GM23248 (cell line): ENCODE measurements around the gene DEFB131A. TPM values are rescaled to one million over a fixed set of nuclear protein-coding genes. Genes with fewer than 3 reads are reported as not detected.
"Not testable (repeated sequence)": the region's sequence is repeated elsewhere in the genome, so short reads cannot be mapped to it uniquely, and the experiment has no call there.

ENCODE experiments used
- DNase-seq: peaks from one replicate; pipeline ENCODE4 v3.0.0-alpha.2; 2015
- H2AFZ ChIP-seq: fragments of 200-600 bp; sonication (generic); 2 replicates; pipeline ENCODE4 v1.6.1; 2016; ENCODE audit warnings: antibody characterized with exemption
- H3F3A ChIP-seq: fragments of 200-600 bp; sonication (generic); 2 replicates; pipeline ENCODE4 v1.6.1; 2016; ENCODE audit warnings: mild to moderate bottlenecking, antibody characterized with exemption, mixed run types; ENCODE audit not compliant: insufficient read depth
- H3K27ac ChIP-seq: fragments of 200-600 bp; sonication (generic); 2 replicates; pipeline ENCODE4 v1.5.1; 2016; ENCODE audit warnings: mild to moderate bottlenecking
- H3K27me3 ChIP-seq: fragments of 200-600 bp; sonication (generic); replicated peaks from 2 replicates; pipeline ENCODE4 v1.6.1; 2016; ENCODE audit warnings: mild to moderate bottlenecking; ENCODE audit not compliant: insufficient read depth
- H3K36me3 ChIP-seq: fragments of 200-600 bp; sonication (generic); 2 replicates; pipeline ENCODE4 v1.6.1; 2016; ENCODE audit warnings: low read depth, mild to moderate bottlenecking
- H3K4me1 ChIP-seq: fragments of 200-600 bp; sonication (generic); 2 replicates; pipeline ENCODE4 v1.6.1; 2016; ENCODE audit warnings: mild to moderate bottlenecking; ENCODE audit not compliant: insufficient read depth
- H3K4me2 ChIP-seq: fragments of 200-600 bp; sonication (generic); one replicate; pipeline ENCODE4 v1.6.1; 2016; ENCODE audit warnings: mild to moderate bottlenecking; ENCODE audit not compliant: unreplicated experiment
- H3K4me3 ChIP-seq: fragments of 200-600 bp; sonication (generic); 2 replicates; pipeline ENCODE4 v1.5.1; 2016; ENCODE audit warnings: mild to moderate bottlenecking
- H3K79me2 ChIP-seq: fragments of 200-600 bp; sonication (generic); 2 replicates; pipeline ENCODE4 v1.6.1; 2016; ENCODE audit warnings: mild to moderate bottlenecking; ENCODE audit not compliant: insufficient read depth
- H3K9ac ChIP-seq: fragments of 200-600 bp; sonication (generic); 2 replicates; pipeline ENCODE4 v1.6.1; 2016; ENCODE audit warnings: mild to moderate bottlenecking
- H3K9me2 ChIP-seq: fragments of 200-600 bp; sonication (generic); 2 replicates; pipeline ENCODE4 v1.6.1; 2016; ENCODE audit warnings: mixed run types, mild to moderate bottlenecking, moderate library complexity; ENCODE audit not compliant: insufficient read depth
- H3K9me3 ChIP-seq: fragments of 200-600 bp; sonication (generic); one replicate; pipeline ENCODE4 v1.6.1; 2017; ENCODE audit warnings: low read depth
- H4K20me1 ChIP-seq: fragments of 200-600 bp; sonication (generic); 2 replicates; pipeline ENCODE4 v1.6.0; 2016; ENCODE audit not compliant: insufficient read depth
- EZH2 ChIP-seq: fragments of 200-600 bp; sonication (generic); IDR thresholded peaks from 2 replicates; pipeline ENCODE4 v1.6.1; 2018; ENCODE audit warnings: antibody characterized with exemption, mild to moderate bottlenecking; ENCODE audit not compliant: insufficient read depth, poor library complexity, severe bottlenecking
- EZH2phosphoT487 ChIP-seq: fragments of 200-600 bp; sonication (generic); IDR thresholded peaks from 2 replicates; pipeline ENCODE4 v1.6.1; 2018; ENCODE audit warnings: antibody characterized with exemption, moderate library complexity, mild to moderate bottlenecking, low read depth; ENCODE audit not compliant: insufficient read depth
- WGBS, 2 experiments: methylation state at CpG; one replicate each; pipeline ENCODE4 v1.1.6; 2015 to 2017; ENCODE audit warnings: low lambda C conversion rate in 2 of 2, low coverage in 1 of 2; ENCODE audit errors: missing lambda C conversion rate in 2 of 2; 5-methylcytosine and 5-hydroxymethylcytosine counted together
- in situ Hi-C: fragments of 300-500 bp; cut with MboI; formaldehyde crosslinking; loops from 2 replicates; pipeline ENCODE4 v1.15.0; 2020
- polyA plus RNA-seq: library from polyadenylated mRNA; unstranded; fragments of >200 nt; fragmentation: Nextera tagmentation; extraction: Ambion mirVana; gene quantifications from 2 replicates; pipeline ENCODE4 v1.2.1, GENCODE V29; 2016
- total RNA-seq: library from RNA; depleted of rRNA; stranded (reverse); fragments of >200 nt; shearing (Covaris generic); gene quantifications from 2 replicates; pipeline ENCODE4 v1.2.3, GENCODE V29; 2014; rRNA removed

Gene DEFB131A, protein sequence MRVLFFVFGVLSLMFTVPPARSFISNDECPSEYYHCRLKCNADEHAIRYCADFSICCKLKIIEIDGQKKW
- total RNA-seq (not detected in 2 replicates), polyA plus RNA-seq (not detected in 2 replicates)

DNA sequence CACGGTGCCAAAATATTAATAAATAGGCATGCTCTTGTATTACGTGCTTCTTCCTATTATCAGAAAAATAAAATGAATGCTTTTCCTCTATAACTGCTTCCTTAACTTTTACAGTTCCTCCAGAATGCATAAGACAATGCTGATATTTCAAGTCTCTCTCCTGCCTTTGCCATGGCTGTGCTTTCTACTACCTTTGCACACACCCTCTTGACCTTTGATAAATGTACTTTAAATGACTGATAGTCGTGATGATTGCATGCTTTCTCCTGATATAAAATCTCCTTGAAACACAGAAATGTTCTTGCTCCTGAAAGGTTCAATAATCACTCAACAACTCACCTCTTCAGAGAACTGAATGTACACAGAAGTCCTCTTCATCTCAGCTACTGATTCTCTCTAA, at the start of gene DEFB131A:
DEFB131A (plus strand) TSS at position 301 of the 400 bp plus-strand sequence. CDS start 120 bp downstream, outside the sequence.
- H3K4me2 ChIP-seq, H3K4me3 ChIP-seq, H3F3A ChIP-seq, H3K9me2 ChIP-seq, H4K20me1 ChIP-seq, DNase-seq, H3K27ac ChIP-seq, H3K27me3 ChIP-seq, H3K9ac ChIP-seq, H3K79me2 ChIP-seq, H3K4me1 ChIP-seq, in situ Hi-C loops, H3K9me3 ChIP-seq, H3K36me3 ChIP-seq, H2AFZ ChIP-seq: not testable (repeated sequence)
- WGBS, 2 experiments = 9 to 13% methylated on average over 3 of the region's 3 CpGs

DNA sequence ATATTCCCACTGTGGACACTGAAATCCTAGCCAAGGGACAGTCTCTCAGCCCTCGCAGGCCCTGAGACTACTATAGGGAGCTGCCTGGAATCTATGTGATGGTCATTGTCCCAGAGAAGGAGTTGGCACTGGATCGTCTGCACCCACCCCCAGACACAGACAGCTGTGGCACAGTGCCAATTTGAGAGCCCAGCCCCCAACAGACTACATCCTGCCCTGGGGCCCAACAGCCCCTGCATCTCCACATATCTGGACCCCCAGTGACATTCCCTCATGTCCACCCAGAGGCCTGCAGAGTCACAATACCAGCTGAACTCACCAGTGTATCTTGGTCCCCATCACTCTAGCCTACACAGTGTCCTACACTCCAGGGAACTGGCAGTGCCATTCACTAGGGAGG, 38.4 kb upstream of the DEFB131A start:
- H3K27ac ChIP-seq, DNase-seq, H3K79me2 ChIP-seq, H2AFZ ChIP-seq, H3K9me2 ChIP-seq, H4K20me1 ChIP-seq, H3K9me3 ChIP-seq, H3K9ac ChIP-seq, H3K4me2 ChIP-seq, H3K4me3 ChIP-seq, H3K27me3 ChIP-seq, in situ Hi-C loops, H3K4me1 ChIP-seq, H3K36me3 ChIP-seq, H3F3A ChIP-seq: not testable (repeated sequence)
- 44 to 46% methylated on average over 2 of the region's 2 CpGs for WGBS, 2 experiments

DNA sequence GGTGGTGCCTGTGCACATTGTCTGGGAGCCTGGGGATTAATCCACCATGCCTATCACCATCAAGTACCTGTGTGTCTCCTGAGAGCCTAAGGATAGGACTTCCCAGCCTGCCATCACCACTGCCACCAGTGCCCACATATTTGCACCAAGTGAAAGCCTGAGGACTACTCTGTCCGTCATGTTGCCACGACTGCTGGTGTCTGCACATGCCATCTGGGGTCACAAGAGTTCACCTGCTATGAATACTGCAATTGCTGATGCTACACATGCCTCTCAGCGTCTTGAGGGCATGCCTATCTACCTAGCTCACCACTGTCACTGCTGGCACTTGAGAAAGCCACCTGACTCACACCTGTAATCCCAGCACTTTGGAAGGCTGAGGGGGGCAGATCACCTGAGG, 37.7 kb upstream of the DEFB131A start:
- H3K36me3 ChIP-seq, H3K9me3 ChIP-seq, H3F3A ChIP-seq, H3K9ac ChIP-seq, H3K9me2 ChIP-seq, H3K4me3 ChIP-seq, H3K79me2 ChIP-seq, in situ Hi-C loops, H3K27ac ChIP-seq, DNase-seq, H3K4me2 ChIP-seq, H3K27me3 ChIP-seq, H3K4me1 ChIP-seq, H4K20me1 ChIP-seq, H2AFZ ChIP-seq: not testable (repeated sequence)
- 9 to 15% methylated on average over 3 of the region's 3 CpGs for WGBS, 2 experiments

DNA sequence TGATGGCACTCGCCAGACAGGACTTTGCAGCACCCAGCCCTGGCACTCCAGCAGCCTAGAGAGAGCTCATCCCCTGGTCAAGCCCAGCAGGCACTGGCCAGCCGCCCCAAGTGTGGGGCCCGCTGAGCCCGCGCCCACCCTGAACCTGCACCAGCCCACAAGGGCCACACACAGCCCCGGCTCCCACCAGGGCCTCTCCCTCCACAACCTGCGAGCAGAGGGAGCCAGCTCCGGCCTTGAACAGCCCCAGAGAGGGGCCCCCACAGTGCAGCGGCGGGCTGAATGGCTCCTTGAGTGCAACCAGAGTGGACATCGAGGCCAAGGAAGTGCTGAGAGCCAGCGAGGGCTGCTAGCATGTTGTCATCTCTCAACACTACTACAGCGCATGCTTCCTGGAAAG, 34.4 kb upstream of the DEFB131A start:
- TF ChIP-seq EZH2 (no peak), EZH2phosphoT487 (no peak)
- H3K9ac ChIP-seq = no peak overlapping the region
- no peaks in the 10 kb centered on the region for H3K27me3 ChIP-seq
- no peaks in the 10 kb centered on the region for H3K4me1 ChIP-seq
- no peaks in the 10 kb centered on the region for H4K20me1 ChIP-seq
- DNase-seq = no peak
- H2AFZ ChIP-seq = no peak overlapping the region
- in situ Hi-C loops = no loop called here
- no peaks in the 10 kb centered on the region for H3K36me3 ChIP-seq
- H3K27ac ChIP-seq = no peak overlapping the region
- H3K79me2 ChIP-seq = no peaks in the 10 kb centered on the region
- no peak overlapping the region for H3K4me2 ChIP-seq
- H3K9me2 ChIP-seq = no peaks in the 10 kb centered on the region
- H3F3A ChIP-seq = no peaks in the 10 kb centered on the region
- no peak overlapping the region for H3K4me3 ChIP-seq
- no peaks in the 10 kb centered on the region for H3K9me3 ChIP-seq
- WGBS, 2 experiments = 52 to 60% methylated on average over 12 to 13 of the region's 13 CpGs

DNA sequence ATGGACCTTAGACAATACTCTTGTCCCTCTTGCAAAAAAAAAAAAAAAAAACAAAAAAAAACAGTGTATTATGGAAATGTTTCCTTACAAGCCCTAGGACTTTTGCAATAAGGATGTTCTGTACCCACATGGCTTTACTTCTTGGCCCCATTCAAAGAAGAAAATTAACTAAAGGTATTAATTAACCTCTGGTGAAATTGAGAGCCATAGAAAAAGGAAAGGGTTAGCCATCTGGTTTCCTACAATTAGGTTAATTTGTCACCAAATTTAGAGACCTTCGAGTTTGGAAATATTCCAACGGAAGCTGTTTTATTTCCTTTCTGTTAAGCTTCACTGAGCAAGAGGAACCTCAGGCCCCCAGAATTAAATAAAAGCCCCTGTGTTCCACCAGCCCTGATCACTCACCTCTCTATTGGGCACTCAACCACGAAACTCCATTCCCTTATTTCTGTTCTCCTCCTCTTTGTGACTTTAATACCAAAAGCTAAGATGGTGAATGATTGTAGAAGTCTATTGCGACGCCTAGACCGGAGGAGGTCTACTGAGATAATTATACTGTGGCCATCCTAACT, 22.2 kb upstream of the DEFB131A start:
- H3K4me1 ChIP-seq, H2AFZ ChIP-seq, H3K4me2 ChIP-seq, H4K20me1 ChIP-seq, H3F3A ChIP-seq, in situ Hi-C loops, H3K9ac ChIP-seq, H3K27ac ChIP-seq, H3K4me3 ChIP-seq, DNase-seq, H3K27me3 ChIP-seq, H3K9me2 ChIP-seq, H3K79me2 ChIP-seq, H3K36me3 ChIP-seq, H3K9me3 ChIP-seq: not testable (repeated sequence)
- 46 to 50% methylated on average over 6 of the region's 6 CpGs for WGBS, 2 experiments

- H3K79me2 ChIP-seq, H3K36me3 ChIP-seq, H3K27me3 ChIP-seq, H3K4me1 ChIP-seq, H2AFZ ChIP-seq, H3K9me3 ChIP-seq, H3K9ac ChIP-seq, H3K4me2 ChIP-seq, H3K9me2 ChIP-seq, H3K27ac ChIP-seq, H4K20me1 ChIP-seq, in situ Hi-C loops, H3F3A ChIP-seq, H3K4me3 ChIP-seq: not testable (repeated sequence)
- DNase-seq = peak; percentile 19
- WGBS, 2 experiments = 0 to 15% methylated on average over 1 of the region's 1 CpG
These were observed 18.3 kb upstream of the DEFB131A start for GRCh38 chr4:9425916-9426315.

DNA sequence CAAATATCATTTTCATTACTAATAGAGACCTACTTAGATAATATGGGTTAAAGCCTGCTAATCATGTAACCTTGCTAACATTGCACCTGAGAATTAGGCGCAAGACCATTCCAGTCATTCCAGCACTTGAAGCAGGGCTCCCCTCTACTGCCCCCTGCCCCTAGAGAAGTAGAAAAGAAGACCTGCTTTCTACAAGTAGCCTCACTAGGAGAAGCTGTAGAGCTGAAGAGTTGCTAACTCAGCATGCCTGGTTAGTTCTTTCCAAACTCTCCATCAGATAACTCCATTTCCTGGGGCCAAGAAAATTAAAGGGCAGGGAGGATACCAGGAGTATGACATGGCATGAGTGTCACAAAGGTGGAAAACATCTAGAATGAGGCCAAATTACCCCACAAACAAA, 14.2 kb upstream of the DEFB131A start:
- not testable (repeated sequence) for H3K27ac ChIP-seq

More for the DNA sequence above, 14.2 kb upstream of the DEFB131A start:
- H3K4me2 ChIP-seq, H4K20me1 ChIP-seq, H3K9me3 ChIP-seq, H3K4me3 ChIP-seq, H3K36me3 ChIP-seq, H3K9ac ChIP-seq, H2AFZ ChIP-seq, DNase-seq, H3K79me2 ChIP-seq, H3F3A ChIP-seq, H3K4me1 ChIP-seq, in situ Hi-C loops, H3K9me2 ChIP-seq, H3K27me3 ChIP-seq: not testable (repeated sequence)
- WGBS, 2 experiments = 38 to 42% methylated on average over 1 of the region's 1 CpG
